CD1c-positive myeloid dendritic cell (primary cell): ENCODE results near the gene TEX55.
"Not testable (repeated sequence)": the region's sequence is repeated elsewhere in the genome, so short reads cannot be mapped to it uniquely, and the experiment has no call there.

Experiments used
- DNase-seq: peaks from one replicate; pipeline ENCODE4 v3.0.0-alpha.2; 2016; ENCODE audit errors: extremely low spot score

TEX55 gene

DNA sequence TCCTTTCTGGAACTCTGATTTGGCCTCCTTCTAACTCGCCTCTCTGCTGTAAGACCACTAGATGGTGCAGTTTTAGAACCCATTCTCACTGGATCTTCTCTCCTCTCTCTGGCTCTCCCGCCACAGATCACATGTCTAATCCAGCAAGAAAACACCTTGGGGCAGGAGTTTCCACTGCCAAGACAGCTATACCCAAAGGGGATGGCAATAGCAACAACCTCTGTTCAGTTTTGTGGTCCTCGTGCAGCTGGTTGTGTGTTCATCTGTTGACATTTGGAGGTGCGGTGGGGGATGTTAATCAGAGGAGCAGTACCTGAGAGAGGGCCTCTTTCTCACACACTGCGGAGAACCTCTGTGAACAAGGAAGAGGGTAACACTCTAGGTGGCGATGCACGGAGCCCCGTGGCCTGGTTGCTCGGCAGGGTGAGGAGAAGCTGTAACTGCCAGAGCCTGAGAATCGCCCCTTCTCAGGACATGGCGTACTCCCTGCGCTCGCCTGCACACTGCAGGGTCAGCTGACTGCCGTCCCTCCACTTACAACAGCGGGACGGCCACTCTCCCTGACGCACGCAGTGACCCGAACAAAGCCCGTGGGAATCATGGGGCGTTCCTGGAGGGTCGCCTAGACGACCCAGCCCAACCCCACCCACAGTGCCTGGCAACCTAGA, at the start of gene TEX55:
Gene TEX55 (plus strand): TSS at position 666 of the 668 bp plus-strand sequence. CDS start 25 bp downstream, outside the sequence.
- DNase-seq, result no peak

DNA sequence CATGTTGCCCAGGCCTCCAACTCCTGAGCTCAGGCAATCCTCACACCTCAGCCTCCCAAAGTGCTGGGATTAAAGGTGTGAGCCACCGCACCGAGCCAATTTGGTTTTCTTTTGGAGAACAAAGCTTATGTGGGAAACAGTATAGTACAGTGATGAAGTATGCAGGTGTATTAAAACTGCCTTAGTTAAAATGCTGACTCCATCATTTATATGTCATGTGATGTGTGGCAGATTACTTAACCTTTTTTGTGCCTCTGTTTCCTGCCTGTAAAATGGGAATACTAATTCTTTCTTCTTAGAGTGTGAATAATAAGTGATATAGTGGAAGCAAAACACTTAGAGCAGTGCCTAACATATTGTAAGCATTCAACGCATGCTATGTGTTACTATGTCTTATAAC, 48.0 kb upstream of the TEX55 start:
- no peak for DNase-seq

DNA sequence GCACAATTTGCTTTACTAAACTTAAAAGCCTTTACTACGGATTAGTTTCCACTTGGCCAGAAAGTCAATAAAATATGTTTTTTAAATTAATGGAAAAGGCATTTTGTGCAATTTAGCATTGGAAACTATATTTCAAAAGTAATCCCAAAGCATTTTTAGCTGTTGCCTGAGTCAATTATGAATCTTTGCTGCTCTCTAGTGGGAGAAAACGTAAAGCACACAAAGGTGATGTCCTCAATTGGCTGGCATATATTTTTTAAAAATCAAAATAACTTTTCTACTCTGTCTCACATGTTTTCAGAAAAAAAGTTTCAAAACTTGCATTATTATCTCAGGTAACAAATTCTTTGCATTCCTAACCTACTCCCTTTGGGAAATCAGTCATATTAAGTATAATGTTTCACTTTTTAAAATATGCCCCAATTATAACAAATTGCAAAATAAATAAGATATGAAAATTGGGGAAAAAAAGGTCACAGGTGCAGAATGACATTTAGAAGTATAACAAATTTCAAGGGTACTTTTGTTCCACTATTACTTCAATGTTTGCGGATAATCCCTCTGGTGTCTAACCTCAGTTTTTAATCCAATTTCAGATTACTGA, 47.2 kb upstream of the TEX55 start:
- DNase-seq, result peak; percentile 35

DNA sequence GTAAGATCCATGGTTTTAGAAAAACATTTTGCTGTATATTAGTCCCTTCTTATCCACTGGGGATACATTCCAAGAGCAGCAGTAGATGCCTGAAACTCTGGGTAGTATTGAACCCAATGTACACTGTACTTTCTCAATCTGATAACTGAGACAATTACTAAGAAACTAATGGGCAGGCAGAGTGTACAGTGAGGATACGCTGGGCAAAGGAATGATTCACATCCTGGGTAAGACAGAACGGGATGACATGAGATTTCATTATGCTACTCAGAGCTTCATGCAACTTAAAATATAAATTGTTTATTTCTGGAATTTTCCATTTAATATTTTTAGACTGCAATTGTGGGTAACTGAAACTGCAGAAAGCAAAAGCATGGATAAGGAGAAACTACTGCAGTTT, 46.2 kb upstream of the TEX55 start:
- no peak for DNase-seq

DNA sequence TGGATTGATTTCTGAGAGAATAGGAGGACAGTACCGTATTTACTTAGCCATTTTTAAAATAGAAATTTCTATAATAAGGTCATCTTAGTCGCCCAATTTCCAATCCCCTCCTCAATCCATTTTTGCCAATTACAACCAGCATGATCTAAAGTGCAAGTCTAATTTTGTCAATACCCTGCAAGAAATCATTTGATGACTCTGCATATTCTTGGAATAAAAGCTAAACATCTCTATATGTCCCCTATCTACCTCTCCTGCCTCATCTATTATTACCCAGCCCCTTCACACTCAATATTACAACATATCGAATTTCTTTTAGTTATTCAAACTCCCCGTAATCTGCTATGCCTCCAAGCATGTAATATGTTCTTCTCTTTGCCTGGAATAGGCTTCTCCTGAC, 41.9 kb upstream of the TEX55 start:
- no peak for DNase-seq

DNA sequence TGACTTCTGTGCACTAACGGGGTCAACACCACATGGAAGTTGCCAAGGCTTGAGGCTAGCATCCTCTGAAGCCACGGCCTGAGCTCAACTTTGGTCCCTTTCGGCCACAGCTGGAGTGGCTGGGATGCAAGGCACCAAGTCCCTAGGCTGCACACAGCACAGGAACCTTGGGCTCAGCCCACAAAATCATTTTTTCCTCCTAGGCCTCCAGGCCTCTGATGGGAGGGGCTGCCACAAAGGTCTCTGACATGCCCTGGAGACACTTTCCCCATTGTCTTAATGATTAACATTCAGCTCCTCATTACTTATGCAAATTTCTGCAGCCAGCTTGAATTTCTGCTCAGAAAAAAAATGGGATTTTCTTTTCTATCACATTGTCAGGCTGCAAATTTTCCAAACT, 27.6 kb upstream of the TEX55 start:
- not testable (repeated sequence) for DNase-seq

DNA sequence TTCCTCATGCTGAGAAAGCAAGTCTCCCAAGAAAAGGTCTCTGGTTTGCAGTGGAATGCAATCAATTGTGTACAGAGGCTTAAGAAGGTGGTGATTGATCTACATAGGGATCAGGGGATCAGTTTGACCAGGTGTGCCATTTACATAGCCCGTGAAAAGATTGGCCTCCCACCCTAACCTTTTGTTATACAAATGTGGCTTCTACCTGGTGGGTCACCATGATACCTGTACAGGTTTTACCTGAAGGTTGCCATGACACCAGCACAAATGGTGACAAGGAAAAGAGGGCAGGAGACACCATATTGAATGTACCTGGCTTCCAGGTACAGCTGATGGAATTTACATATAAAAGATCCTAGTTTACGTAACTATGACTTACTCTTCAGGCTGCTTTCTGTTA, 25.5 kb upstream of the TEX55 start:
- DNase-seq, result no peak

DNA sequence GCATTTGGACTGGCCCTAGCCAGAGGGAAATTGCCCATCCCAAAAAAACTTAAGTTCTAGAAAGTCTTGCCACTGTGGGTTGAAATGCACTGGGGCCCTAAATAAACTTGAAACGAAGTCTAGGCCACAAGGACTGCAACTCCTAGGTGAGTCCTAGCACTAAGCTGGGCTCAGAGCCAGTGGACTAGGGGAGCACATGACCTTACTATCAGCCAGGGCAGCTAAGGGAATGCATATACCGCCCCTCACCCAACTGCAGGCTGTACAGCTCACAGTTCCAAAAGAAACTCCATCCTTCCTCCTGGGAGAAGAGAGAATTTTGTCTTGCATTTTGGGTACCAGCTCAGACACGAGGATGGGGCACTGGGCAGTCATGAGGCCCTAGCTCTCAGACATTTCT, 23.6 kb upstream of the TEX55 start:
- no peak for DNase-seq

DNA sequence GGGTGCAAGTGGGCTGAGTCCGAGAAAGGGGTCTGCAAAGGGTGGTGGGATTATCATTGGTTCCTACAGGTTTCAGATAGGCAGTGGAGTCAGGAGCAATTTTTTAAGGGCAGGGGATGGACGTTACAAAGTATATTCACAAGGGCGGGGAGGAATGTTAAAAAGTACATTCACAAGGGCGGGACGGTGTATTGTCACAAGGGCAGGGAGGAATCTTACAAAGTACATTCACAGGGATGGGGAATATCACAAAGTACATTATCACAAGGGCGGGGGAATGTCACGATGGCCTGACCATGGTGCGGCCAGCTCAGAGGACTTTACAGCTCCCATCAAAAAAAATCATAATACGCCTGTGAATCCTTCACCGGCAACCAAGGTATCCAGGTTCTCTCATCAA, 20.6 kb upstream of the TEX55 start:
- DNase-seq, result no peak

DNA sequence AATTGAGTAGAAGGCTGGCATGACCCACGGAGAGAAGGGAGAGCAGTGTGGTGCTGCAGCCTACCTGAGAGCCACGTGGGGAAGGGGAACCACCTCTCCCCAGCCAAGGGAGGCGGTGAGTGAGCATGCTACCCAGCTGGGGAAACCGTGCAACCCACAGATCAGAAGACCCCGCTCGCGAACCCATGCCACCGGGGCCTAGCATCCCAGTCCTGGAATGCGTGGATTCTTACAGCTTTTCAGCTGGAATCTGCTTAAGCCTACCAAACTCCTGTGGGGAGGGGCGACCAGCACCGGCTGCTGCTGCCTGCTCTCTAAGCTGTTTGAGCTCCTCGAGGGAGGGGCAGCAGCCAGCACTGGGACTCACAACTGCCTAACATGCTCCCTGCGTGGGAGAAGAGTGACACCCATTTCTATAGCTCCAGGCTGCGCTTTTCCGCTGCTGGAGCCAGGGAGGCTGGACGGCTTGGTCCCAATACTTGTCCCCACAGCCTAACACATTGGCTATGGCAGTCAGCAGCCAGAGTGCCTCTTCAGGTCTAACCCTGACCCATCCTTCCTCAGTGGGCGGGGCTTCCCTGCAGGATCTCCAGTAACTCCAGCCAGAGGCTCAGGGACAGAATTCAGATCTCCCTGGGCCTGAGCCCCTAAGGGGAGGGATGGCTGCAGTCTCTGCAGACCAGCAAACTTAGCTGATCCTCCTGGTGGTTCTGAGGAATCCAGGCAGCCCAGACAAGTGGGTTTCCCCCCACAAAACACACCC, 20.0 kb upstream of the TEX55 start:
- no peak for DNase-seq

DNA sequence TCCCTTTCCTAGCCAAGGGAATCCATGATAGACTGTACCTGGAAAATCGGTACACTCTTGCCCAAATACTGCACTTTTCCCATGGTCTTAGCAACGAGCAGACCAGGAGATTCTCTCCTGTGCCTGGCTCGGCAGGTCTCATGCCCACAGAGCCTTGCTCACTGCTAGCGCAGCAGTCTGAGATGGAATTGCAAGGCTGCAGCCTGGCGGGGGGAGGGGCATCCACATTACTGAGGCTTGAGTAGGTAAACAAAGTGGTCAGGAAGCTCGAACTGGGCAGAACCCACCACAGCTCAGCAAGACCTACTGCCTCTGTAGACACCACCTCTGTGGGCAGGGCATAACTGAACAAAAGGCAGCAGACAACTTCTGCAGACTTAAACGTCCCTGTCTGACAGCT, 15.7 kb upstream of the TEX55 start:
- DNase-seq, result not testable (repeated sequence)

DNA sequence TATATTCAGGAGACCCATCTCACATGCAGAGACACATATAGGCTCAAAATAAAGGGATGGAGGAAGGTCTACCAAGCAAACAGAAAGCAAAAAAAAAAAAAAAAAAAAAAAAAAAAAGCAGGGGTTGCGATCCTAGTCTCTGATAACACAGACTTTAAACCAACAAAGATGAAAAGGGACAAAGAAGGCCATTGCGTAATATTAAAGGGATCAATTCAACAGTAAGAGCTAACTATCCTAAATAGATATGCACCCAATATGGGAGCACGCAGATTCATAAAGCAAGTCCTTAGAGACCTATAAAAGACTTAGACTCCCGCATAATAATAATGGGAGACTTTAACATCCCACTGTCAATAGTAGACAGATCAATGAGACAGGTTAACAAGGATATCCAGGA, 13.7 kb upstream of the TEX55 start:
- not testable (repeated sequence) for DNase-seq

DNA sequence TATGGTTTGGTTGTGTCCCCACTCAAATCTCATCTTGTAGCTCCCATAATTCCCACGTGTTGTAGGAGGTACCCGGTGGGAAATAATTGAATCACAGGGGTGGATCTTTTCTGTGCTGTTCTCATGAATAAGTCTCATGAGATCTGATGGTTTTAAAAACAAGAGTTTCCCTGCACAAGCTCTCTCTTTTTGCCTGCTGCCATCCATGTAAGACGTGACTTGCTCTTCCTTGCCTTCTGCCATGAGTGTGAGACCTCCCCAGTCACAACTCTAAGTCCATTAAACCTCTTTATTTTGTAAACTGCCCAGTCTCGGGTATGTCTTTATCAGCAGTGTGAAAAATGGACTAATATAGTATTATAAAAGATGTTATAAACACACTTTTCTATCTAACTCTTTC, 6.6 kb upstream of the TEX55 start:
- DNase-seq, result not testable (repeated sequence)

DNA sequence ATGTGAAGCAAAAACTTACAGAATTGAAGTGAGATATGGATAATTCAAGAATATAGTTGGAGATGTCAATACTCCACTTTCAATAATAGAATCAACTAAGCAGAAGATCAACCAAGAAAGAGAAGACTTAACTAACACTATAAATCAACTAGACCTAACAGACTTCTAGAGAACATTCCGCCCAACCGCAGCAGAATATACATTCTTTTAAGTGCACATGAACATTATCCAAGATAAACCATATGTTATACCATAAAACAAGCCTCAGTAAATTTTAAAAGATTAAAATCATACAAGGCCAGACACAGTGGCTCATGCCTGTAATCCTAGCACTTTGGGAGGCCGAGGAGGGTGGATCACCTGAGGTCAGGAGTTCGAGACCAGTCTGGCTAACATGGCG, 5.5 kb upstream of the TEX55 start:
- DNase-seq, result no peak

DNA sequence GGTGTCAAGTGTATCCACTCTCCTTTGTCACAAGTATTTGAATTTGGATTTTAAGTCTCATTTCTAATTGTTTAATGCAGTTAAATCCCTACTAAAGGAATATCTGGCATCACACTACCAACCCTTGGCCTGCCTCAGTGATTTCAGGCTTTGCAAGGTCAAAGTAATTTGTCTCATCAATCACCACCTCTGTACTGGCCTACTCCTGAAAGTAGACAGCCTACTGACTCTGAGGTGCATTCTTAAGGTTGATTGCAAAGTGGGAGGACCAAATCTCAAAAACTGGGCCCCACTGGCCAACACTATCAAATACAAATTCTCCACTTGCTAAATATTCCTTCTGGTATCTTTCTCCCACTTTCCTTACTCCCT, 851 bp upstream of the TEX55 start:
- DNase-seq, result no peak

DNA sequence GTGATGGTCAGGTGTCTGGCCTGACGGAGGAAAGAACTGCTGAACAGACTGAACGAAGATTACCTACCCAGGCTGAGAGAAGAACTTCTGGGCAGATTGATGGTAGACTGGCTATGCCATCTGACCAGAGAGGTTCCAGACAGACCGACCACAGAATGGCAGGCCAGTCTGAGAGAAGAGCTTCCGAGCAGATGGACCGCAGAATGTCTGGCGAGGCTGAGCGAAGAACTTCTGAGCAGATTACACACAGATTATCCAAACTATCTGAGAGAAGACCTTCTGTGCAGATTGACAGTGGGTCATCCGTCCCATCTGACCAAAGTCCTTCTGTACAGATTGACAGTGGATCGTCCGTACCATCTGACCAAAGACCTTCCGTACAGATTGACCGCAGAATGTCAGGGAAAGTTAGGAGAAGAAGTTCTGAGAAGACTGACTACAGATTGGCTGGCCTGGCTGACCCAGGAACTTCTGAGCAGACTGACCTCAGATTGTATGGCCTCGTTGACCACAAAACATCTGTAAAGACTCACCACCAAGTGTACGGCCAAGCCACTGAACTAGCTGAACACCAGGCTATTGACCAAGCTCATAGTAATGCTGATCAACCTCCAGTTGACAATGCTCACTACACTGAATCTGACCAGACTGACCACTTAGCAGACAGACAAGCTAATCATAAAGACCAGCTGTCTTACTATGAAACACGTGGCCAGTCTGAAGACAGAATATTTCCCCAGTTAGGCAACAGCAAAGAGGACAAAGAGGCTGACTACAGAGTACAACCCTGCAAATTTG, 812 bp downstream of the TEX55 start:
- no peak for DNase-seq

DNA sequence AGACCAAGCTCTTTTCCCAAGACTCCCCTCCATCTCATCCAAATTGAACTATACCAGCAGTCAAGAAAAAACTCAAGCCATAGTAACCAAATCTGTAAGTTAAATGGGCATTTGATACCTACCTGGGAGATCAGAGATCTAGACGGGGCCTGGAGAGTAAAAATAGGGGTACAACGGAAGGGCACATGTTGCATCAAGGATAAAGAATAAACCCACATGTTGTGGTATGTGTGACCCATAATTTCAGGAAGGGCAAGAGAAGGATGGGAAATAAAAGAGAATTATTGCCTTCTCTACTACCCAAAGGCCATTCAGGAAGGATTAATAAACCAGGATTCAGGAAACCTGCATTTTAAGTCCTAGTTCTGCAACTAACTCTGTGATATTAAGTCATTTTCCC, 1.5 kb downstream of the TEX55 start:
- no peak for DNase-seq

DNA sequence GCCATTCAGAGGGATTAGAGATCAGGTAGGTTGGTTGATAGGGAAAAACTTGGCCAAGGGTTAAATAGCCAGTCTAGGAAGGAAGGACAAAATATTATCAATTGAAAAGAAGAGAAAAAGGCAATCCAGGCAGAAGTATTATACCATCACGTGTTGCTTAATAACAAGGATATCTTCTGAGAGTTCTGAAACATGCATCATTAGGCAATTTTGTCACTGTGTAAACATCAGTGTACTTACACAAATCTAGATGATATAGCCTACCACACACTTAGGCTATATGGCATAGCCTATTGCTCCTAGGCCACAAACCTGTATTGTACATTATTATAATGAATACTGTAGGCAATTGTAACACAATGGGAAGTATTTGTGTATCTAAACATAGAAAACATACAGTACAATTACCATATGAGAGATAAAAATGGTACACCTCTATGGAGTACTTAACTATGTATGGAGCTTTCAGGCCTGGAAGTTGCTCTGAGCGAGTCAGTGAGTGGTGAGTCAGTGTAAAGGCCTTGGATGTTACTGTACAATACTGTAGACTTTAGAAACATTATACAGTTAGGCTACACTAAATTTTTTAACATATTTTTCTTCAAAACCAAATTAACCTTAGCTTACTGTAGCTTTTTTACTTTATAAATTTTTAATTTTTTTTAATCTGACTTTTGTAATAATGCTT, 2.7 kb downstream of the TEX55 start:
- no peak for DNase-seq

DNA sequence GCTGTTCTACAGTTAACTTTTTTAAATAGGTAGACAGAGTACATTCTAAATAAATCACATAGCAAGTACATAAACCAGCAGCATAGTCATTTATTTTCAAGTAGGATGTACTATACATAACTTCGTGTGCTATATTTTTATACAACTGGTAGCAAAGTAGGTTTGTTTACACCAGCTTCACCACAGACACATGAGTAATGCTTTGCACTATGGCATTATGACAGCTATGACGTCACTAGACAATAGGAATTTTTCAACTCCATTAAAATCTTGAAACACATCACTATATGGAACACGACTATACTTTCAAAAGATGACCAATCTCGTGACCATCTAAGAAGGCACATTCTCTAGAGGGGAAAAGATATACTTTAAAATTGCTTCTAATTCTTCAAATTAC, 3.5 kb downstream of the TEX55 start:
- DNase-seq, result no peak

DNA sequence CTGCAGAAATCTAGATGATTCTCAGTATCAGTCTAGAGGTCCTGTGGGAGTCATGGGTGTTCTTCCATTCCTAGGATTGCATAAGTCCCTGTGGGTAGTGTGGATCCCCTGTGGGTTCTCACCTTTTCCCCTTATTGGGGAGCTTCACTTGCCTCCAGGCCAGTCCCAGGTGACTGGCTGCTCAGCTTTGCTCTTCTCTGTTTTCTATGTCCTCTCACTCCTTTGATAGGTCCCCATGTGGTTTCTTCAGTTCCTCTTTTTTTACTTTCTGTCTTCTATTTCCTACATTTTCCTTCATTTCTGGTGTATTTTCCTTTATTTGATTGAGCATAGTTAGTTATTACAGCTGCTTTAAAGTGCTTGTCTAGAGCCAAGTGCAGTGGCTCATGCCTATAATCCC, 10.9 kb downstream of the TEX55 start:
- no peak for DNase-seq

DNA sequence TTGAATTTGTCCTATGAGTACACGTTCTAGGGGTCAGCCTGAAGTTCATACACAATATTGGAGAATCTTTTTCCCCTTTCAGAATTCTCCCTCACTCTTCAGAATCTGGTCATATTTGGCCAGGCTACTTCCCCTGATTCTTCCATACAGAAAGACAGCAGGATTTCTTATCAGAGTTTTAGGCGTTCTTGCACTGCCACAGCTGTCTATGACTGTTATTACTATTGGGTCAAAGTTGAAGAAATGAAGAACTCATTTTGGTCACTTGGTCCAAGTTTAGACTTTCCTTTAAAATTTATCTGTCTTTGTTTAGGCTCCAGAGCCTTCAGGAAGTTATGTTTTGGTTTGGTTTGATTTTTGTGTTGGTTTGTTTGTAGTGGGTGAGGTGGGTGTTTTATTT, 12.0 kb downstream of the TEX55 start:
- DNase-seq, result no peak

DNA sequence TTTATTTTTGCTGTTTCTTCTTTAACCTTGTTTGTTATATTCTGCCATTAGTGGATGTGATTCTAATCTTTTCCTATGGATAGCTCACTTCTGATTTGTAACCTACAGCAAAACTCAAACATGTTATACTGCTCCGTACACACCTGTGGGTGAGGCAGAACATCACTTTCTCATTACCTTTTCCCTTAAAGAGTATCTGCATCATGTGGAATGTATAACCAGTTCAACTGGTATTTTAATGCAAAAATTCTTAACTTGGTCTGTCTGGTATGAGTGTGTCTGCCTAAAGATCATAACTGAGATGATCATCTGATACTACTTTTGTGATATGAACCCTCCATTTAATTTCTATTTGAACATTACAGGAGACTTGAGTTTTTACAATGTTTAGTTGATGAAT, 14.4 kb downstream of the TEX55 start:
- DNase-seq, result no peak
